Measurements from ENCODE around the gene CYP21A2.

Gene CYP21A2

GRCh38 chr6:32083812-32084768 lies 45.9 kb downstream of the CYP21A2 start:
- FAIRE-seq, result no peak

GRCh38 chr6:32084780-32085179 lies 46.6 kb downstream of the CYP21A2 start:
- no peak for FAIRE-seq

GRCh38 chr6:32085759-32086459 lies 47.7 kb downstream of the CYP21A2 start:
- no peak for FAIRE-seq

GRCh38 chr6:32086661-32087573 lies 48.7 kb downstream of the CYP21A2 start:
- FAIRE-seq, result no peak

GRCh38 chr6:32087574-32088486 lies 49.6 kb downstream of the CYP21A2 start:
- no peak for FAIRE-seq

- FAIRE-seq, result no peak
Observed at GRCh38 chr6:32088487-32089049, 50.4 kb downstream of the CYP21A2 start.

- FAIRE-seq, result no peak
Observed at GRCh38 chr6:32089082-32089828, 51.0 kb downstream of the CYP21A2 start.

All from endometrium (tissue), 2 donors.